CD4-positive, alpha-beta T cell treated with Interleukin-1 beta for 1 hour (primary cell): ENCODE data around the gene SLC16A3.
A peak's percentile ranks its signal among the peaks of the same experiment; 100 is the strongest.
"Not testable (repeated sequence)": the region's sequence is repeated elsewhere in the genome, so short reads cannot be mapped to it uniquely, and the experiment has no call there.

ENCODE experiments used
- DNase-seq, 2 donors: peaks; one replicate each; pipeline ENCODE4 v3.0.0-alpha.2; 2020 to 2022

Gene SLC16A3

GRCh38 chr17:82204831-82205719, 23.8 kb upstream of the SLC16A3 start:
- no peak for DNase-seq

GRCh38 chr17:82205720-82206508, 22.9 kb upstream of the SLC16A3 start:
- DNase-seq: peak; percentile 85

GRCh38 chr17:82210655-82211054, 18.2 kb upstream of the SLC16A3 start:
- not testable (repeated sequence) for DNase-seq

GRCh38 chr17:82212331-82213250, 16.3 kb upstream of the SLC16A3 start, which contains the start of gene CCDC57:
Gene CCDC57 (minus strand): TSS chr17:82212842. CDS start chr17:82201944, 10,898 bp downstream.
- DNase-seq: peak; percentile 74 to 80

- peak; percentile 72 to 77 for DNase-seq
These were observed 15.4 kb upstream of the SLC16A3 start for GRCh38 chr17:82213251-82214011.

- DNase-seq: no peak
These were observed 14.7 kb upstream of the SLC16A3 start for GRCh38 chr17:82214012-82214628.

- no peak for DNase-seq
These were observed 13.5 kb upstream of the SLC16A3 start for GRCh38 chr17:82215095-82215971.

GRCh38 chr17:82215972-82216300, 12.9 kb upstream of the SLC16A3 start:
- no peak for DNase-seq

- DNase-seq: peak; percentile 69 to 88
These were observed 12.3 kb upstream of the SLC16A3 start for GRCh38 chr17:82216301-82217119.

- no peak for DNase-seq
These were observed 11.7 kb upstream of the SLC16A3 start for GRCh38 chr17:82217120-82217529.

GRCh38 chr17:82217530-82218204, 11.2 kb upstream of the SLC16A3 start:
- DNase-seq: peak in 1 of 2 donors; percentile 81

- no peak for DNase-seq
These were observed 10.3 kb upstream of the SLC16A3 start for GRCh38 chr17:82218349-82219075.

GRCh38 chr17:82219083-82219482, 9.8 kb upstream of the SLC16A3 start:
- no peak for DNase-seq

GRCh38 chr17:82219753-82220709, 8.8 kb upstream of the SLC16A3 start:
- DNase-seq: no peak

- no peak for DNase-seq
These were observed 7.4 kb upstream of the SLC16A3 start for GRCh38 chr17:82221341-82221902.

GRCh38 chr17:82222816-82223215, 6.0 kb upstream of the SLC16A3 start:
- no peak for DNase-seq

- DNase-seq: no peak
These were observed 5.3 kb upstream of the SLC16A3 start for GRCh38 chr17:82223517-82223916.
